H4 (cell line): ENCODE measurements around the gene UBP1. TPM values are rescaled to one million over a fixed set of nuclear protein-coding genes. Genes with fewer than 3 reads are reported as not detected.
A peak's percentile ranks its signal among the peaks of the same experiment; 100 is the strongest.
"Not testable (repeated sequence)": the region's sequence is repeated elsewhere in the genome, so short reads cannot be mapped to it uniquely, and the experiment has no call there.

Source experiments
- DNase-seq: peaks from one replicate; pipeline ENCODE4 v3.0.0-alpha.2; 2015; ENCODE audit warnings: low spot score
- total RNA-seq: library from RNA; depleted of rRNA; stranded (reverse); fragments of >200 nt; shearing (Covaris generic); gene quantifications from 2 replicates; pipeline ENCODE4 v1.2.3, GENCODE V29; 2014

Gene UBP1
- total RNA-seq, 1 experiment from 2014 or later: 19.4 TPM

GRCh38 chr3:33389908-33390307 lies 50.3 kb downstream of the UBP1 start:
- DNase-seq: no peak

DNA sequence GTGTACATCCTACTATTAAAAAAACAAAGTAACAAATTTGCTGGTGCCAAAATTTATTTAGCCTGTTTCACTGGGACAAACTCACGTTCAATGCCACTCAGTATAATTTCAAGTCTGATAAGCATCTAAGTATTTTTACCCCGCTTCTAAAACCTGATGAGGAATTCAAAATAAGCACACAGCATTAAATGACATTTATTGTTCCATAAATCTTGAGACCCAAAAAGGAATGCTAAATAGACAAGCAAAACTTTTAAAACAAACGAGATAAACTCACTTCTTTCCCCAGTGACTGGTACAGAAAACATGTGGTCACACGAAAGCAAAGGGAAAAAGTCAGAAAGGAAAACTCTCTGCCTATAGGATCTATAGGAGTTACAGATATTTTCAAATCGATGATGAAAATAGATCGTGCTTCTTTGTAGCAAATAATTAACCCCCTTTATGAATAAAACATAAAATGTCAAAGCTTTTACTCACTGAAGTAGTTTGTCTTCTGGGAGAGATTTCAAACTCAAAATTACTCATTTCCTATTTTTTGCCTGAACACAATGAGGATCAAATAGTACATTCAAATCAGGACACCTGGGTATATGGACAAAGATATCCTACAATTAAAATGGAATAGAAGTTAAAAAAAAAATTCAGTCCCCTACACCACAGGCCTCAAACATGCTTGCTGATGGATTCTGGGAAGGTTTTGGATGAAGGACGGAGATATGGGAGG lies 51.7 kb downstream of the UBP1 start:
- no peak for DNase-seq

DNA sequence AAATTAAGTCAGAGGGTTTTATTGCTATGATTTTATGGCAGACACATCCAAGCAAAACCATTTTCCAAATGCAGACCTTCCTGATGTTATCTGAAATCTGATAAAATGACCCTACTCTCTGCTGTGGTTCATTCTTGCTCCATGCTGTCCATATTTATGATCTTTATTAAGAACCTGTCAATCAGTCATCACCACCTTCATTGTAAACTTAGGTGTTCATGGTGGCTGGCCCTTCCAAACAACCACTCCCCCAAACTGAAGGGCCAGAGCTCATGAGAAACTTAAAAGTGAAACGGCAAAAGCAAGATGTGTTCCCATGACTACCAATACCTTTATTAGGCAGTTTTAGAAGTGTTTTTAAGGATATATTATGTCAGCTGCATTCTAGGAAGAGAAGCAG lies 53.6 kb downstream of the UBP1 start:
- DNase-seq: no peak

- no peak for DNase-seq
These were observed 54.8 kb downstream of the UBP1 start for GRCh38 chr3:33385423-33385822.

- DNase-seq: no peak
These were observed 56.3 kb downstream of the UBP1 start for GRCh38 chr3:33383951-33384350.

- no peak for DNase-seq
These were observed 59.6 kb downstream of the UBP1 start for GRCh38 chr3:33380653-33381052.

- no peak for DNase-seq
These were observed 62.3 kb downstream of the UBP1 start for GRCh38 chr3:33377931-33378330.

DNA sequence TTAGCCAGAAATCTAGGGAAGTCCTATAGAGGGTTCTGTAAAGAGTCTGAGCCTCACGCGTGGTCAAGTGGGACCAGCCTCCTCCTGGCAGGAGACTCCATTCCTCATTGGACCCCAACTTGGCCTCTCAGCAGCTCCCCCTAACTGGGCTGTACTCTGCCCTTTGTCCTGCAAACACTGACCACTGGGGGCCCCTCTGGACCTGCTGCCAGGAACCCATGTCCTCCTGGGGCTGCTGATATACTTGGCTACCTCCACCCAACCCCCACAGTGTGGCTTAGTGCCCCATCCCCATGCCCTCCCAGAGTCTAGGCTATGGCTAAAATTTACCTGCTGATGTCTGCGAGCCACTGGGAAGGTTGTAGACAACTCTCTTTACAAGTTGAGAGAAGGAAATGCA lies 62.7 kb downstream of the UBP1 start:
- DNase-seq: no peak

DNA sequence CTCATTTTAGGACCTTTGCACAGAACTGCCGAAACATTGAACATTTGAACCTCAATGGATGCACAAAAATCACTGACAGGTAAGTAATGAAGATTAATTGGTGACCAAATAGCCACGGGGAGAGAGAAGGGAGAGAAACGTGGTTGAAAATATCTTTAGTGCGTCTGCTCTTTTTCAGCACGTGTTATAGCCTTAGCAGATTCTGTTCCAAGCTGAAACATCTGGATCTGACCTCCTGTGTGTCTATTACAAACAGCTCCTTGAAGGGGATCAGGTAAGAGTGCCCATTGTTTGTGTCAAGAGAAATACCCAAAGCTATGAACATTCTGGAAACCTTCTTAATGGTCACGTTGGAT lies 67.1 kb downstream of the UBP1 start:
- DNase-seq: no peak

DNA sequence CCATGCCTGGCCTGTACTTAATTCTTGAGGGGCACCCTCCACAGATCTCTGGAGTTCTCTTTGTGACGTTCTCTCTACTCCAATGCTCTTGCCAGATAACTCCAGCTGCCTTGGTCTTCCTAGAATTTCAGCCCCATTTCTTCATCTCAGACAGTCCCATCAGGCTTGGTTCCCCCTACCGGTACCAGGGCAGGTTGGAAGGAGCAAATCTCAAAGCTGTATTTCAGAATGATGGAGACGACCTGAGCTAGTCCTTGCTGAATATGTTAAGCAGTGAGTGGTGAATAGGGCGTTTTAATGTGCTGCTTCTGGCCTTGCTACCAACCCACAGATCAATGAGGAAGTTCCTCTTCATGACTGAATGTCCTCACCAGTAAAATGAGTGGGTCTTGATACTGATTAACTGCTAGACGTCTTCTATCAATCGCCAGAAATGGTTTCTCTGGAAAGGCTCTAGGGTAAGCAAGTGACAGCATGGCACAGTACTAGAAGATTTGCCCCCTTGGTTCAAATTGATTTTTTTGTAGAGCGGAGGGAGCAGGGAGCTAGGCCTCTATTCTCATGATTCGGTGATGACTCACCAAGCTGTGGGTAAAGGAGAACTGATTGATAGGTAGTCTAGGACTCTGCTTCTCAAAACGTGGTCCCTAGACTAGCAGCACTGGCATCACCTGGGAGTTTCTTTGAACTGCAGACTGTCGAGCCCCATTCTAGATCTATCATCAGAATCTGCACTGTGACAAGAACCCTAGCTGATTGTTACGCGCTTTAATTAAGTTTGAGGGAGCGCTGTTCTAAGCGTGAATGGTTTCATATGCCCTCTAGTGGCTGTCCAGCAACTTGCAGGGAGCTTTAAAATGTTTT lies 67.8 kb downstream of the UBP1 start:
- no peak for DNase-seq

DNA sequence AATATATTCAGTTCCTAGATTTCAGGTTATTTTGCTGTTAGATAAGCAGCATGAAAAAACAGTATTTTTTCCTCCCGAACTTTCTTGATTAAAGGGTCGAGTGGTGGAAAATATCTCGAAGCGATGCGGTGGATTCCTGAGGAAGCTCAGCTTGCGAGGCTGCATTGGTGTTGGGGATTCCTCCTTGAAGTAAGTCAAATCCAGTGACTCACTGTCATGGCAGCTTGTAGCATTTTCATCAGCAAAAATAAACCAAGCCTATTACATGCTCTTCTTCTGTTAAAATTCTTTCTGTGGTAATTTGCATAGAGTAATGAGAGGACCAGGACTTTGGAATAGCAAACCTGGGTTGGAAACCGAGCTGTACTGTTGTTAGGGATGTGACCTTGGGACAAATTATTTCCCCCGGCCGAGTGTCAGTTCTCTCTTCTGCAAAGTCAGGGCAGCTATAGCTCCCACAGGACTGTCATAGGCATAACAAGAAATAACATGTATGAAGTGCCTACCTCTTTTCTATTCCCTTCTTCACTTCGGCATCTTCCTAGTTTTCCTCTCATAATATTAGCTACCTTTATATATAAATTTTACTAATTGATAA lies 75.6 kb downstream of the UBP1 start:
- no peak for DNase-seq

- no peak for DNase-seq
These were observed 76.1 kb downstream of the UBP1 start for GRCh38 chr3:33364060-33364459.

- DNase-seq: no peak
These were observed 76.9 kb downstream of the UBP1 start for GRCh38 chr3:33363113-33363800.

DNA sequence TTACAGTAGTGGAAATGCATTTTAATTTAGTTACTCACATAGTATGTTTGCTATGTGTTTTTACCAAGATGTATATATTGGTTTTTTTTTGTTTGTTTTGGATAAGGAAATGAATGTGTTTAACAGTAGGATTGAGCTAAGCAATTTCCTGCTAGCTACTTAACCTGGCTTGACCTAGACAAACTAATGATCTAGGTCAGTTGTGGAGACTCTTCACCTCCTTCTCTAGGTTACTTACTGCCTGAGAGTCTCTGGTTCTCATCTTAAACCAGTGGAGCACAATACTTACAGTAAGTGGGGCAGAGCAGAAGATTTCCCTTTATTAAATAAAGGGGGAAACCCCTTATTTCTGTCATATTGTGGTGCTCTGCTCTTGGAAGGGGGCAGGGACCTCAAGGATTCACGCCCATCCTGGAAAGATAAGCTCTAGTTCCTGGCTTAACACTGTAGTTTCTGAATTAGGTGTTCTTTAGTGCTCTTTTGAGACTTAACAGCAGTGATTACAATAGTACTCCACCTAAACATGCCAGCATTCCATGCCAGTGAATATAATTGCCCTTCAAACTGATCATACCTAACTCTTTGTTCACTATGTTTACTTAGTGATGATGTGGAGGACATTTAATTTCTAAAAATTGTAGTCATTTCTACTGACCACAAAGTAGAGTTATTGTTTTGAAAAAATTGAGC lies 79.9 kb downstream of the UBP1 start:
- DNase-seq: no peak

DNA sequence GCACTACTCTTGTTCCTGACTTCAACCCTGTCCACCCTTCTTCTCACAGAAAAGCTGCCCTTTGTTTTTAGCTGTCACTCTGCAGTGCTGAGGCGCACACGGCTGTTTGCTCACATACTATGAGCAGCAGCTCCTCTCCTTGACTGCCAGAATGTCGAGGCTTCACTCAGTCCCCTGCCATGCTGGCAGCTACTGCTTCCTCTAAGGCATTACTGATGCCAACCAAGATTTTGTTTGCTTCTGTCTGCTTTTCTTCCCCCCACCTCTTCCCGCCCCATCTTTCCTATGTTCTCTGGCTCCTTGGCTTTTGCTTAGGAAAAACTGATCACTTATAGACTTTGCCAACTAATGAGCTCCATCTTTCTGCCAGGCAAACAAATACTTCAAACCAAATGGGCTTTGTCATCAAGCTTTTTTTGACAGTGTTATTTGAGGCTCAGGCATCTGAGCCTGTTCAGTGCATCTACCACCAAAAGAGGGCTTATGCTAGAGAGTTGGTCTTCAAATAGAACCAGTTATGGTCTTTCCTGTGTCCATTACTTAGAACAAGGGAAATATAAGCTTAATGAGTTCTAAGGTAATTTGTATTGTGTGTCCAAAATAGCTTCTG lies 81.9 kb downstream of the UBP1 start:
- no peak for DNase-seq

DNA sequence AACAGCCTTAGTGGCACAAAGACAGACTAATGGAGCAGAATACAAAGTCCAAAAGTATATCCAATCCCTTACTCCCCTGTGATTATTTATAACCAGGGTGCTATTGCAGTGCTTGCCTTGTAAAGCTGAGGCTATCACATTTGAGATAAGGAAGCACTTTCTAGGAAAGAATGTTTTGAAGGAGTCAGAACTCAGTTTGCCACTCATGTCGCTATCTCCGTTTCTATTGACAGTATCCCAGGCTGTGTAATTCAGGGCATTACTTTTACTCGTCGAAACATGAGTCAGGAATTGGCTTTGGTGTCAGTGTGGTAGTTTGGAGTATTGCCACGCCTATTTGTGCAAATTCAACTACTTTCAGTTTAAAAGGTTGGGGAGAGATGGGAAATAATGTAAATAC lies 84.6 kb downstream of the UBP1 start:
- DNase-seq: peak; percentile 6

- no peak for DNase-seq
These were observed 100.4 kb downstream of the UBP1 start for GRCh38 chr3:33339758-33340157.

DNA sequence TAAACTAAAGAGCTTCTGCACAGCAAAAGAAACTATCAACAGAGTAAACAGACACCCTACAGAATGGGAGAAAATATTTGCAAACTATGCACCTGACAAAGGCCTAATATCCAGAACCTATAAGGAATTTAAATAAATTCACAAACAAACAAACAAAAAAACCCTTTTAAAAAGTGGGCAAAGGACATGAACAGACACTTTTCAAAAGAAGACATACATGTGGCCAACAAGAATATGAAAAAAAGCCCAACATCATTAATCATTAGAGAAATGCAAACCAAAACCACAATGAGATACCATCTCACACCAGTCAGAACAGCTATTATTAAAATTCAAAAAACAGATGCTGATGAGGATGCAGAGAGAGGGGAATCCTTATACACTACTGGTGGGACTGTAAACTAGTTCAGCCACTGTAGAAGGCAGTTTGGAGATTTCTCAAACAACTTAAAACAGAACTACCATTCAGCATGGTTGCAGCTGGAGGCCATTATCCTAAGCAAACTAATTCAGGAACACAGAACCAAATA lies 101.2 kb downstream of the UBP1 start:
- DNase-seq: not testable (repeated sequence)
